Liver (tissue), 9 donors: Measurements from ENCODE around the gene CDC42EP3. TPM values are rescaled to one million over a fixed set of nuclear protein-coding genes. Genes with fewer than 3 reads are reported as not detected.
A peak's percentile ranks its signal among the peaks of the same experiment; 100 is the strongest.

Experiments
- DNase-seq: peaks from one replicate; pipeline ENCODE4 v3.0.0-alpha.2; 2017; ENCODE audit warnings: low spot score
- H3K27ac ChIP-seq, 2 donors: one replicate each; pipeline ENCODE4 v1.7.0; 2013; ENCODE audit warnings: inconsistent platforms in 2 of 2, low read length in 2 of 2, control low read depth in 1 of 2, low read depth in 1 of 2, mild to moderate bottlenecking in 1 of 2
- H3K27me3 ChIP-seq, 4 donors: one replicate each; pipeline versions ENCODE4 v1.6.1 to v1.7.0; 2013; ENCODE audit warnings: low read length in 3 of 4, inconsistent platforms in 1 of 4, mild to moderate bottlenecking in 1 of 4, moderate library complexity in 1 of 4; ENCODE audit not compliant: control insufficient read depth in 4 of 4, insufficient read depth in 4 of 4
- H3K36me3 ChIP-seq, 4 donors: one replicate each; pipeline versions ENCODE4 v1.6.1 to v1.7.0; 2013; ENCODE audit warnings: low read length in 3 of 4, mild to moderate bottlenecking in 3 of 4, low read depth in 1 of 4, moderate library complexity in 1 of 4; ENCODE audit not compliant: control insufficient read depth in 4 of 4, insufficient read depth in 3 of 4
- H3K4me1 ChIP-seq, 4 donors: one replicate each; pipeline versions ENCODE4 v1.6.1 to v1.7.0; 2013; ENCODE audit warnings: low read length in 3 of 4, mild to moderate bottlenecking in 3 of 4, moderate library complexity in 1 of 4; ENCODE audit not compliant: control insufficient read depth in 4 of 4, insufficient read depth in 4 of 4
- H3K4me3 ChIP-seq, 3 donors: one replicate each; pipeline versions ENCODE4 v1.6.1 to v1.7.0; 2013; ENCODE audit warnings: low read length in 3 of 3, control low read depth in 1 of 3, low read depth in 1 of 3, mild to moderate bottlenecking in 1 of 3
- H3K9ac ChIP-seq, 2 donors: one replicate each; pipeline ENCODE4 v1.7.0; 2013; ENCODE audit warnings: low read length in 2 of 2, mild to moderate bottlenecking in 2 of 2, moderate library complexity in 2 of 2, control low read depth in 1 of 2, low read depth in 1 of 2
- H3K9me3 ChIP-seq, 4 donors: one replicate each; pipeline versions ENCODE4 v1.6.1 to v1.7.0; 2013; ENCODE audit warnings: low read length in 3 of 4; ENCODE audit not compliant: control insufficient read depth in 4 of 4
- EGR1 ChIP-seq, 2 donors: IDR thresholded peaks; 2 replicates each; pipeline ENCODE4 v1.6.1; 2016 to 2018; ENCODE audit warnings: antibody characterized with exemption in 2 of 2, low read depth in 2 of 2
- FOXA1 ChIP-seq: IDR thresholded peaks from 2 replicates; pipeline ENCODE4 v1.6.1; 2016; ENCODE audit warnings: antibody characterized with exemption
- GABPA ChIP-seq, 2 donors: IDR thresholded peaks in 1 of 2; conservative IDR thresholded peaks in 1 of 2; 2 replicates each; pipeline ENCODE4 v1.6.1; 2016; ENCODE audit warnings: antibody characterized with exemption in 2 of 2, mild to moderate bottlenecking in 1 of 2, moderate library complexity in 1 of 2
- HNF4G ChIP-seq: IDR thresholded peaks from 2 replicates; pipeline ENCODE4 v1.6.1; 2016; ENCODE audit warnings: antibody characterized with exemption
- JUND ChIP-seq, 2 donors: IDR thresholded peaks; 2 replicates each; pipeline ENCODE4 v1.6.1; 2016; ENCODE audit warnings: antibody characterized with exemption in 2 of 2
- NR2F2 ChIP-seq: IDR thresholded peaks from 2 replicates; pipeline ENCODE4 v1.6.1; 2016; ENCODE audit warnings: antibody characterized with exemption
- RAD21 ChIP-seq, 2 donors: IDR thresholded peaks; 2 replicates each; pipeline ENCODE4 v1.6.1; 2016; ENCODE audit warnings: antibody characterized with exemption in 2 of 2, mild to moderate bottlenecking in 2 of 2
- YY1 ChIP-seq: IDR thresholded peaks from 2 replicates; pipeline ENCODE4 v1.6.1; 2016; ENCODE audit warnings: antibody characterized with exemption, mild to moderate bottlenecking
- WGBS: extraction: QIAGEN DNeasy Blood & Tissue Kit; methylation state at CpG from one replicate; pipeline ENCODE4 v1.1.7; 2013; 5-methylcytosine and 5-hydroxymethylcytosine counted together
- polyA plus RNA-seq, 2 donors: library from polyadenylated mRNA; stranded (reverse) in 1 of 2; unstranded in 1 of 2; fragments of 200-250 nt in 1 of 2; fragments of >200 nt in 1 of 2; fragmentation: Nextera tagmentation in 1 of 2; extraction: Ambion mirVana in 1 of 2; gene quantifications; one replicate each; pipeline versions ENCODE4 v1.2.1 to v1.2.3, GENCODE V29; 2013 to 2015
- total RNA-seq, 2 donors: library from RNA; depleted of rRNA; stranded (reverse); fragments of >200 nt; gene quantifications; one replicate each; pipeline ENCODE4 v1.2.3, GENCODE V29; 2014
- TF ChIP-seq, protein P1 (sequence below): fragments of 150-350 bp; IDR thresholded peaks from 2 replicates; pipeline ENCODE4 v1.5.1; 2017; ENCODE audit warnings: improper control_type of control experiment, low read depth, low read length; ENCODE audit not compliant: missing input control
- donor health status: healthy.
- donor health status: healthy.
- donor health status: healthy.
- donor health status: healthy.
- donor health status: healthy.

The CDC42EP3 gene
- total and polyA plus RNA-seq, 4 donors, result 2.5 to 4.1 (median 3.3) TPM

DNA sequence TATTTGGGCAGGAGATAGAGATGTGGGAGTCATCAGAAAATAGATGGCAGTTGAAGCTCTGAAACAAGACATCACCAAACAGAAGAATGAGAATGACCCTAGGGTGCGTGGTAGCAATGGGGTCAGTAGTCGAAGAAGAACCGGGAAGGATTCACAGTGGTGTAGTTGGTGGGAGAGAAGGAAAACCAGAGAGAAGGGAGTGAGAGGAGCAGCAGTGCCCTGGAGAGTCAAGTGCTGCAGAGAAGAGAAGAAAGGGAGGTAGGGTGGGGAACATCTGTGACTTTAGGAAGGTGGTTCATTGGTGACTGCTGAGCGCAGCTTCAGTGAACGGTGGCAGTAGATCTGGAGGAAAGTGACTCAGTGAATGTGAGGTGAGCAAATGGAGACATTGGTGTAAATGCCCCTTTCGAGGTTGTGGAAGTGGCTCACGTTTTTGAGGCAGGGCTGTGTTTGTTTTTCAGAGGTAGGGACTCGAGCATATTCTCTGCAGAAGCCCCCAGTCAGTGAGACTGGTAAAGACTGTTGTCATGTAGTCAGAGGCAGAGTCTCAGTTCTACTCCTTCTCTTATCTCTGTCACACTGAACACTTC, 36.4 kb downstream of the CDC42EP3 start:
- WGBS, result 89% methylated on average over 8 of the region's 8 CpGs
- H3K9me3 ChIP-seq, result no peaks in the 10 kb centered on the region
- no peaks in the 10 kb centered on the region for H3K27me3 ChIP-seq
- no peak overlapping the region for H3K9ac ChIP-seq
- no peak for DNase-seq
- H3K4me1 ChIP-seq, result no peaks in the 10 kb centered on the region
- TF ChIP-seq FOXA1, result no peak
- no peak for TF ChIP-seq EGR1 (IDR thresholded peaks at IDR 0.05; ENCODE audit: low read depth in 2 of 2)
- peak overlapping the region; percentile 42 to 44 for H3K27ac ChIP-seq
- no peaks in the 10 kb centered on the region for H3K36me3 ChIP-seq
- no peak overlapping the region for H3K4me3 ChIP-seq

DNA sequence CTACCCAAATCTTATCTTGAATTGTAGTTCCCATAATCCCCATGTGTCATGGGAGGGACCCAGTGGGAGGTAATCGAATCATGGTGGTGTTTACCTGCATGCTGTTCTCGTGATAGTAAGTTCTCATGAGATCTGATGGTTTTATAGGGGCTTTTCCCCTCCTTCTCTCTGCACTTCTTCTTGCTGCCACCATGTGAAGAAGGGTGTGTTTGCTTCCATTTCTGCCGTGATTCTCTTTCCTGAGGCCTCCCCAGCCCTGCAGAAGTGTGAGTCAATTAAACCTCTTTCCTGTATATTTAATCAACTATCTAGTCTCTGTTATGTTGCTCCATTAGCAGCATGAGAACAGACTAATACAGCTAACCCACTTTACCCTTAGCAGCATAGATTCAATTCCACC, 37.6 kb downstream of the CDC42EP3 start:
- Histone ChIP-seq H3K36me3 (no peaks in the 10 kb centered on the region), H3K4me1 (no peaks in the 10 kb centered on the region), H3K27ac (no peak overlapping the region), H3K4me3 (no peak overlapping the region), H3K27me3 (no peaks in the 10 kb centered on the region), H3K9me3 (no peaks in the 10 kb centered on the region), H3K9ac (no peak overlapping the region)
- TF ChIP-seq JUND (IDR thresholded peaks at IDR 0.05), result no peak
- DNase-seq, result no peak
- 88% methylated on average over 3 of the region's 3 CpGs for WGBS

DNA sequence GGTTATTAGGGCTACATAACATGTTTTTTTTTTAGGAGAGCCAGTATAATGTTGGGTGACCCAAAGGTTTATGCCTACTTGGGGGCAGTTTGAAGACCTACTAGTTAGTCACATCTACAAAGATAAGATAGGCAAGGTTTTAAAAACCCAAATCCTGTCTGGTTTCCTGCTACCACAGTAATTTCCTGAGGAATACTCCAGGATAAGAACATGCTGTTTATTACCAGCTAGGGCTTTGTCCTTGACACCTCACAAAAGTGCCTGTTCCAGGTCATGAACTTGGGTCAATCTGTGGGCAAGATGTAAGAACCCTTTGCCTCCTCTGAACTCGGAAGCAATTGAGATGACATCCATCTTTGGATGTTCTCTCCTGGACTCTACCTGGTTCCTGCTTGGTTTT, 38.2 kb downstream of the CDC42EP3 start:
- Histone ChIP-seq H3K27me3 (no peaks in the 10 kb centered on the region), H3K9me3 (no peaks in the 10 kb centered on the region), H3K4me1 (no peaks in the 10 kb centered on the region), H3K36me3 (no peaks in the 10 kb centered on the region), H3K27ac (no peak overlapping the region), H3K4me3 (no peak overlapping the region), H3K9ac (no peak overlapping the region)
- DNase-seq, result no peak
- TF ChIP-seq NR2F2 (peak; percentile 63), JUND (IDR thresholded peaks at IDR 0.05) (no peak)
- 89% methylated on average over 1 of the region's 1 CpG for WGBS

DNA sequence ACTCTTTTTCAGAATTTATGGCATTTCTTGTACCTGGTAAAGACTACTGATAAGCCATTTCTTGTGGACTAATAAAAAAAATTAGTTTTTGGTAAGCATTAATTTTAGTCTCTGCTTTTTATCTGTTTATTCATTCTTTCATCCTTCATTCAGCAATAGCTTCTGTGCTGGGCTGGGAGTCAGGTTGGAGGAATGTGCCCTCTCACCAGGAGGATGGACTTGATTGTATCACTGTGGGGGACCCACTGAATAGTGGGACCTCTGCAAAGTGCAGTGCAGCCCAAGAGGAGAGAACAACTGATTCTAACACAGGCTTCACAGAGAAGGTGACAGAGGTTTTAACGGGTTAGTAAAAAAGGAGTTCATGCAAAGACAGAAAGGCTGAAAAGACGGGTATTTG, 39.1 kb downstream of the CDC42EP3 start:
- Histone ChIP-seq H3K9me3 (no peaks in the 10 kb centered on the region), H3K27ac (no peak overlapping the region), H3K4me1 (no peaks in the 10 kb centered on the region), H3K36me3 (peaks cover 0 to 4% (median 0%) of the 10 kb centered on the region in 4 donors), H3K27me3 (no peaks in the 10 kb centered on the region), H3K4me3 (no peak overlapping the region), H3K9ac (no peak overlapping the region)
- WGBS, result 95% methylated on average over 2 of the region's 2 CpGs
- TF ChIP-seq YY1, result no peak
- TF ChIP-seq GABPA (IDR thresholded peaks at IDR 0.05 in 1 of 2, conservative IDR thresholded peaks at IDR 0.05 in 1 of 2), result no peak
- no peak for TF ChIP-seq JUND (IDR thresholded peaks at IDR 0.05)
- no peak for TF ChIP-seq FOXA1
- TF ChIP-seq RAD21 (IDR thresholded peaks at IDR 0.05), result no peak
- TF ChIP-seq HNF4G, result no peak
- TF ChIP-seq, protein P1, sequence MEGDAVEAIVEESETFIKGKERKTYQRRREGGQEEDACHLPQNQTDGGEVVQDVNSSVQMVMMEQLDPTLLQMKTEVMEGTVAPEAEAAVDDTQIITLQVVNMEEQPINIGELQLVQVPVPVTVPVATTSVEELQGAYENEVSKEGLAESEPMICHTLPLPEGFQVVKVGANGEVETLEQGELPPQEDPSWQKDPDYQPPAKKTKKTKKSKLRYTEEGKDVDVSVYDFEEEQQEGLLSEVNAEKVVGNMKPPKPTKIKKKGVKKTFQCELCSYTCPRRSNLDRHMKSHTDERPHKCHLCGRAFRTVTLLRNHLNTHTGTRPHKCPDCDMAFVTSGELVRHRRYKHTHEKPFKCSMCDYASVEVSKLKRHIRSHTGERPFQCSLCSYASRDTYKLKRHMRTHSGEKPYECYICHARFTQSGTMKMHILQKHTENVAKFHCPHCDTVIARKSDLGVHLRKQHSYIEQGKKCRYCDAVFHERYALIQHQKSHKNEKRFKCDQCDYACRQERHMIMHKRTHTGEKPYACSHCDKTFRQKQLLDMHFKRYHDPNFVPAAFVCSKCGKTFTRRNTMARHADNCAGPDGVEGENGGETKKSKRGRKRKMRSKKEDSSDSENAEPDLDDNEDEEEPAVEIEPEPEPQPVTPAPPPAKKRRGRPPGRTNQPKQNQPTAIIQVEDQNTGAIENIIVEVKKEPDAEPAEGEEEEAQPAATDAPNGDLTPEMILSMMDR, result no peak
- DNase-seq, result no peak
